ENCODE measurements around the gene AP1B1.

Gene AP1B1

DNA sequence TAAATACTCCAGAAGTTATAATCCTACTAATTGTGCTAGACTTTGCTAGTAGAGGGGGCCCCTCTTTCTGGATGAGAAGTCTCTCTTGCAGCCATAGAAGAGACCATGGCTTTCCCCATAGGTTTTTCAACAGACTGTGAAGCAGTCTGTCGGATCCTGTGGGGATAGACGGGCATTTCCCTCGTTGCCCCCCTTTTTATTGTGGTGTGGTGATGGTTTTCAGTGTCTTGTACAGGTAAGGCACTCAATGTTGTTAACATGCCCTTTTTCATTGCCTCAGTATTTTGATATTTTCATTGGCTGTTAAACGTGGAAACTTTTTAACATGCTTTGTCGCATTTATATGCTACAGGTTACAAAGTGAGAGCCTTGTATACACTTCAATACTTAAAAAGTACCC is 98.3 kb downstream of the AP1B1 start:
- Histone ChIP-seq H3K36me3 (replicated peaks; ENCODE audit: low read depth, low read length) (peaks cover 86% of the 10 kb centered on the region), H3K79me2 (ENCODE audit: low read length) (peaks cover 67% of the 10 kb centered on the region), H3K9ac (ENCODE audit: low read length) (no peak overlapping the region), H2AFZ (ENCODE audit: low read depth, low read length) (no peak overlapping the region), H3K4me2 (ENCODE audit: low read length) (no peak overlapping the region), H3K4me3 (ENCODE audit: low read length) (no peak overlapping the region), H3K27me3 (ENCODE audit: low read depth, low read length) (no peaks in the 10 kb centered on the region), H4K20me1 (ENCODE audit: insufficient read depth, low read length) (peaks cover 63% of the 10 kb centered on the region), H3K27ac (ENCODE audit: low read length) (no peak overlapping the region), H3K4me1 (ENCODE audit: low read length) (peaks cover 22% of the 10 kb centered on the region), H3K9me3 (ENCODE audit: insufficient read depth, low read length) (no peaks in the 10 kb centered on the region)
- TF ChIP-seq EZH2phosphoT487 (IDR thresholded peaks at IDR 0.05; ENCODE audit: low read depth), result no peak

DNA sequence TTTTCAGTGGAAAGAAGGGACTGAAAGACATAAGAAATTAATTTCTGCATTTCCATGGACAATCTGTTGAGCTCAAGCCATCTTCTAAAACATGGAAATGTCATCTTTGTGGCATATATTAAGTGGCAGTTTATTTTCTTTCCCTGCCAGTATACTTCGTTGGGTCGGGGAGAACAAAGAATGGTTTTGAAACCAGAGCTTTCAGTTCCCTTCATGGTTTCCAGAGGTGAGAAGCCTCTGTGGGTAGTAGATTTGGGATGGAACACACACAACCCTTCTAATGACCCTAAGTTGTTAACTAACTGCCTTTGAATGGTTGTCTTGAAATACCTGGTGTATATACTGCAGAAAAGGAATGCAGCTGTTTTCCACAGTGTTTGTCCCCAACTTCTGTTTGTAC is 99.5 kb downstream of the AP1B1 start:
- H3K79me2 ChIP-seq (ENCODE audit: low read length), result peaks cover 80% of the 10 kb centered on the region

DNA sequence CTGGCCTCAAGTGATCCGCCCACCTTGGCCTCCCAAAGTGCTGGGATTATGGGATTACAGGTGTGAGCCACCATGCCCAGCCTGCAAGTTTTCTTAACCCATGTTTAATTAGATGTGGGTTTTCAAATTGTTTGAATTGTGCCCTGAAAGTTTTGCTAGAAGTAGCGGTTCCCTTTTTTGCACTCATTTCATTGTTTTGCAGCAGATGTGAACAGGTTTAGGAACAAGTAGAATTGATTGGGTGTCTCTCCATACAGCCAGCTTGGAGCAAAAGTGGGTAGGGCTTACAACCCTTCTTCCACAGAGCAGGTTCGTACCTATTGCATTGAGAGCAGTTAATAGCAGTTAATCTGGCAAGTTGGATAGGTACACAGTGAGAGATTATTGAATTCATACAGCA is 104.2 kb downstream of the AP1B1 start:
- H3K4me2 ChIP-seq (ENCODE audit: low read length), result no peak overlapping the region
- H3K79me2 ChIP-seq (ENCODE audit: low read length), result peaks cover 94% of the 10 kb centered on the region
- no peak overlapping the region for H3K9ac ChIP-seq (ENCODE audit: low read length)
- TF ChIP-seq, protein P1, sequence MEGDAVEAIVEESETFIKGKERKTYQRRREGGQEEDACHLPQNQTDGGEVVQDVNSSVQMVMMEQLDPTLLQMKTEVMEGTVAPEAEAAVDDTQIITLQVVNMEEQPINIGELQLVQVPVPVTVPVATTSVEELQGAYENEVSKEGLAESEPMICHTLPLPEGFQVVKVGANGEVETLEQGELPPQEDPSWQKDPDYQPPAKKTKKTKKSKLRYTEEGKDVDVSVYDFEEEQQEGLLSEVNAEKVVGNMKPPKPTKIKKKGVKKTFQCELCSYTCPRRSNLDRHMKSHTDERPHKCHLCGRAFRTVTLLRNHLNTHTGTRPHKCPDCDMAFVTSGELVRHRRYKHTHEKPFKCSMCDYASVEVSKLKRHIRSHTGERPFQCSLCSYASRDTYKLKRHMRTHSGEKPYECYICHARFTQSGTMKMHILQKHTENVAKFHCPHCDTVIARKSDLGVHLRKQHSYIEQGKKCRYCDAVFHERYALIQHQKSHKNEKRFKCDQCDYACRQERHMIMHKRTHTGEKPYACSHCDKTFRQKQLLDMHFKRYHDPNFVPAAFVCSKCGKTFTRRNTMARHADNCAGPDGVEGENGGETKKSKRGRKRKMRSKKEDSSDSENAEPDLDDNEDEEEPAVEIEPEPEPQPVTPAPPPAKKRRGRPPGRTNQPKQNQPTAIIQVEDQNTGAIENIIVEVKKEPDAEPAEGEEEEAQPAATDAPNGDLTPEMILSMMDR (IDR thresholded peaks at IDR 0.05; ENCODE audit: low read depth, low read length), result no peak
- no peak for TF ChIP-seq EZH2phosphoT487 (IDR thresholded peaks at IDR 0.05; ENCODE audit: low read depth)
- no peak overlapping the region for H3K27ac ChIP-seq (ENCODE audit: low read length)
- H3K4me3 ChIP-seq (ENCODE audit: low read length), result no peak overlapping the region
- H3K9me3 ChIP-seq (ENCODE audit: insufficient read depth, low read length), result no peaks in the 10 kb centered on the region
- peaks cover 79% of the 10 kb centered on the region for H4K20me1 ChIP-seq (ENCODE audit: insufficient read depth, low read length)
- H3K4me1 ChIP-seq (ENCODE audit: low read length), result peaks cover 37% of the 10 kb centered on the region
- H3K27me3 ChIP-seq (ENCODE audit: low read depth, low read length), result no peaks in the 10 kb centered on the region
- H3K36me3 ChIP-seq (replicated peaks; ENCODE audit: low read depth, low read length), result peaks cover 78% of the 10 kb centered on the region
- H2AFZ ChIP-seq (ENCODE audit: low read depth, low read length), result no peak overlapping the region

More for the DNA sequence above, 99.5 kb downstream of the AP1B1 start:
- no peak overlapping the region for H3K4me3 ChIP-seq (ENCODE audit: low read length)
- peaks cover 86% of the 10 kb centered on the region for H3K36me3 ChIP-seq (replicated peaks; ENCODE audit: low read depth, low read length)
- no peak overlapping the region for H2AFZ ChIP-seq (ENCODE audit: low read depth, low read length)
- TF ChIP-seq, protein P1 (IDR thresholded peaks at IDR 0.05; ENCODE audit: low read depth, low read length), result no peak
- TF ChIP-seq EZH2phosphoT487 (IDR thresholded peaks at IDR 0.05; ENCODE audit: low read depth), result no peak
- H3K9ac ChIP-seq (ENCODE audit: low read length), result no peak overlapping the region
- peaks cover 29% of the 10 kb centered on the region for H3K4me1 ChIP-seq (ENCODE audit: low read length)
- H4K20me1 ChIP-seq (ENCODE audit: insufficient read depth, low read length), result peaks cover 73% of the 10 kb centered on the region
- 0 out of 2 replicates have a peak overlapping the region, but pooled peaks have one; percentile 1 for H3K27ac ChIP-seq (ENCODE audit: low read length)
- H3K4me2 ChIP-seq (ENCODE audit: low read length), result no peak overlapping the region
- no peaks in the 10 kb centered on the region for H3K9me3 ChIP-seq (ENCODE audit: insufficient read depth, low read length)
- no peaks in the 10 kb centered on the region for H3K27me3 ChIP-seq (ENCODE audit: low read depth, low read length)

DNA sequence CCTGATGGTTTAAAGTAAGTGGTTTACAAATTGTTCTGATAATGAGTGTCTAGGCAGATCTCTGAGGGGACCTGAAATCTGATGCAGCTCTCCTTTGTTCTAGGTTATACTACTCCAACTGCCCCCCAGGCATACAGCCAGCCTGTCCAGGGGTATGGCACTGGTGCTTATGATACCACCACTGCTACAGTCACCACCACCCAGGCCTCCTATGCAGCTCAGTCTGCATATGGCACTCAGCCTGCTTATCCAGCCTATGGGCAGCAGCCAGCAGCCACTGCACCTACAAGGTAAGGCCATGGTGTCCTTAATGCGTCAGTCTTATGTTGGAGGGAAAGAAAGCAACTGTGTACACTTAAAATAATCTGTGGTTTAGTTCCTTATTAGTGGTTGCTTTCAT is 110.4 kb downstream of the AP1B1 start:
- H3K4me2 ChIP-seq (ENCODE audit: low read length), result no peak overlapping the region
- H3K9me3 ChIP-seq (ENCODE audit: insufficient read depth, low read length), result no peaks in the 10 kb centered on the region
- peaks cover 1% of the 10 kb centered on the region for H3K4me1 ChIP-seq (ENCODE audit: low read length)
- H3K79me2 ChIP-seq (ENCODE audit: low read length), result peaks cover 96% of the 10 kb centered on the region
- peaks cover 87% of the 10 kb centered on the region for H4K20me1 ChIP-seq (ENCODE audit: insufficient read depth, low read length)
- H3K4me3 ChIP-seq (ENCODE audit: low read length), result no peak overlapping the region
- TF ChIP-seq, protein P1 (IDR thresholded peaks at IDR 0.05; ENCODE audit: low read depth, low read length), result no peak
- TF ChIP-seq EZH2phosphoT487 (IDR thresholded peaks at IDR 0.05; ENCODE audit: low read depth), result no peak
- no peak overlapping the region for H3K27ac ChIP-seq (ENCODE audit: low read length)
- peaks cover 86% of the 10 kb centered on the region for H3K36me3 ChIP-seq (replicated peaks; ENCODE audit: low read depth, low read length)
- no peak overlapping the region for H2AFZ ChIP-seq (ENCODE audit: low read depth, low read length)
- H3K9ac ChIP-seq (ENCODE audit: low read length), result no peak overlapping the region
- H3K27me3 ChIP-seq (ENCODE audit: low read depth, low read length), result no peaks in the 10 kb centered on the region

Measured in OCI-LY3 (cell line).